HG03045 (cell line): ENCODE measurements around the gene RNH1.

Experiments used
- ATAC-seq: cut with Tn5 transposase; IDR thresholded peaks from one replicate; pipeline ENCODE4 v1.9.1; 2021; ENCODE audit warnings: mild to moderate bottlenecking, moderate library complexity; ENCODE audit not compliant: unreplicated experiment

Gene RNH1

GRCh38 chr11:499201-500076 lies 7.6 kb downstream of the RNH1 start:
- no peak for ATAC-seq

GRCh38 chr11:498297-499181 lies 8.5 kb downstream of the RNH1 start:
- no peak for ATAC-seq

GRCh38 chr11:497565-498296 lies 9.3 kb downstream of the RNH1 start:
- ATAC-seq = no peak

- ATAC-seq = no peak
These were observed 10.0 kb downstream of the RNH1 start for GRCh38 chr11:496834-497564.

- no peak for ATAC-seq
These were observed 11.5 kb downstream of the RNH1 start for GRCh38 chr11:495537-495931.

- ATAC-seq = no peak
These were observed 12.1 kb downstream of the RNH1 start for GRCh38 chr11:494761-495536.

- ATAC-seq = no peak
These were observed 14.4 kb downstream of the RNH1 start for GRCh38 chr11:492427-493226.

GRCh38 chr11:491358-491757 lies 15.7 kb downstream of the RNH1 start:
- ATAC-seq = no peak

GRCh38 chr11:490930-491260 lies 16.1 kb downstream of the RNH1 start:
- ATAC-seq = no peak

- no peak for ATAC-seq
These were observed 16.7 kb downstream of the RNH1 start for GRCh38 chr11:490186-490929.

- ATAC-seq = no peak
These were observed 17.3 kb downstream of the RNH1 start for GRCh38 chr11:489610-490185.

- ATAC-seq = no peak
These were observed 18.1 kb downstream of the RNH1 start for GRCh38 chr11:488992-489391.

GRCh38 chr11:488579-488978 lies 18.5 kb downstream of the RNH1 start:
- no peak for ATAC-seq

- no peak for ATAC-seq
These were observed 19.0 kb downstream of the RNH1 start for GRCh38 chr11:488062-488461.

- ATAC-seq = no peak
These were observed 19.4 kb downstream of the RNH1 start for GRCh38 chr11:487571-488021.

- ATAC-seq = no peak
These were observed 20.9 kb downstream of the RNH1 start for GRCh38 chr11:486189-486588.

- ATAC-seq = no peak
These were observed 22.4 kb downstream of the RNH1 start for GRCh38 chr11:484616-485015.

- no peak for ATAC-seq
These were observed 27.7 kb downstream of the RNH1 start for GRCh38 chr11:479311-479710.
